ENCODE data around the gene RAET1E.
"Not testable (repeated sequence)": the region's sequence is repeated elsewhere in the genome, so short reads cannot be mapped to it uniquely, and the experiment has no call there.

RAET1E gene

DNA sequence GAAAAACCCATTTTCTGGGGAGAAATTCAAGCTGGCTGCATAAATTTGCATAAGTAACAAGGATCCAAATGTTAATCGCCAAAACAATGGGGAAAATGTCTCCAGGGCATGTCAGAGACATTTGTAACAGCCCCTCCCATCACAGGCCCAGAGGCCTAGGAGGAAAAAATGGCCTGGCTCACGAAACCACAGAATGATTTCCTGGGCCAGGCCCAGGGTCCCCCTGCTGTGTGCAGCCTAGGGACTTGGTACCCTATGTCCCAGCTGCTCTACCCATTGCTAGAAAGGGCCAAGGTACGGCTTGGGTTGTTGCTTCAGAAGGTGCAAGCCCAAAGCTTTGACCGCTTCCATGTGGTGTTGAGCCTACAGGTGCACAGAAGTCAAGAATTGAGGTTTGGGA lies 10.6 kb upstream of the RAET1E start:
- DNase-seq = not testable (repeated sequence)

DNA sequence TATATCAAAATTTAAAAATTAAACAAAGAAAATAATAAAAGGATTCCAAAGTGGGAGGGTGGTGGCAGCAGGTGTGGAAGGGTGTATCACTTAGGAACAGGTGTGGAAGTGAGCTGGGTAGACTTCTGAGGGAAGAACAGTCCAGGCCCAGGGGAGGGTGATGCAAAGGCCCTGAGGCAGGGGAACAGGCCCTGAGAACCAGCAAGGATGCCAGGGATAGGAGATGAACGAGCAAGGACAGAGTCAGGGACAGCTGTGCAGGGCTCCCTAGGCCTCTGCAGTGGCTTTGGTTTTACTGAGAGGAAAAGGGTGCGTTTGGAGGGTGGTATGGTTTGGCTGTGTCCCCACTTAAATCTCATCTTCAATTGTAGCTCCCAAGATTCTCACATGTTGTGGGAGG lies 9.4 kb upstream of the RAET1E start:
- DNase-seq = no peak

DNA sequence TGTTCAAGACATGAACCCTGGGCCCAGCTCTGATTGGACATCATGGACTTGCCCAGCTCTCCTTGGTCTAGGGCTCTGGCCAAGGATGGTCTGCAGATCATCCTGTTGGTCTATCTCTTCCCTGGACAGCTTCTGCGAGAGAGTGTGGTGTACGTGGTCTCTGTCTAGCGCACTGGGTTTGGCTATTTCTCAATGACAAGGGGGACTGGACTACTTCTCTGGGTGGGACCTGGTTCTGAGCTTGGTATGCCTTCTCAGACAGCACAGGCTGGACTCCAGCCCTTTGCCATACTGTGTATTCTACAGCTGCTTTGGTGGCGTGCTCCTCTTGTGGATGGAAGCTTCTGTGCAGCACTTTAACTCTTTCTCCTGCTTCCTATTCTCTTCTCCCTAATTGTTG lies 8.5 kb upstream of the RAET1E start:
- no peak for DNase-seq

DNA sequence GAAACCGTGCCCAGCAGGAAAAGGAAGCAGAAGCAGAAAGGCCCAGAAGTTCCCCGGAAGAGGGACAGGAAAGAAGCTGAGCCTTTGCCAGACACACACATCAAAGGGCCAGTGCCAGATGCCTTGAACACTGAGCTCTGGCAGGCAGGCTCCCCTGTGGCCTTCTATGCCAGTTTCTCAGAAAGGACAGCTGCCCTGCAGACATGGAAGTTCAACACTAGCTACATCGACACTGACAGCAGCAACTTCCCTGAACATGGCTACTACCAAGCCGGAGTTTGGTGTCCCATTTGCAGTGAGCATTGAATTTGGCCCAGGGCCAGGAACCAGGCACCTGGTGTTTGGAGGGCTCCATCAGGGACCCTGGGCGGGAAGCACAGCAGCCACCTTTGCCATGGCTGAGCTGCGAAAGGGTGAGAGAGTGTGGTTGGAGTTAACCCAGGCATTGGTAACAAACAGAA lies 8.0 kb upstream of the RAET1E start:
- no peak for DNase-seq

DNA sequence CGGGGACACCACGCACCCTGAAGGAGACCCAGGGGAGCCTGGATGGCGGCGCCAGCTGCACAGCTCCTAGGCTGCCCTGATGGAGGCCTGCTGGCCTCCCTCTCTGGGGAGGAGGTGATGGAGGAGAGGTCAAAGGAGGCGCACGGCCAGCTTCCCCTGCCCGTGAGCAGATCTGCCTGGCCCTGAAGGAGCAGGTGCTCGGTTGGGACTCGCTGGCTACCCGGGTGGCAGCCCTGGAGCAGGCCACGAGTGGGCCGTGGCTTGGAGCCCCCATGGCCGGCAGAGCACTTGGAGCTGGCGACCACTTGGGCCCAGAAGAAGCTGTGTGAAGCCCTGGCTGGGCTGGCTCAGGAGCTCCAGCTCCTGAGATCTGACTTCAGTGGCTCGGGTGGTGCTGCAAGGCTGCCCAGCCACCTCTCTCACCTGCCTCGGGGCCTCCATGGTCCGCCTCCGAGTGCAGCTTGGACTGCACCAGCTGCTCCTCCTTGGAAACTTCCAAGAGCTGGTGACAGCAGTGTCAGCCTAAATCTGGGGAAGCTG lies 7.5 kb upstream of the RAET1E start:
- no peak for DNase-seq

DNA sequence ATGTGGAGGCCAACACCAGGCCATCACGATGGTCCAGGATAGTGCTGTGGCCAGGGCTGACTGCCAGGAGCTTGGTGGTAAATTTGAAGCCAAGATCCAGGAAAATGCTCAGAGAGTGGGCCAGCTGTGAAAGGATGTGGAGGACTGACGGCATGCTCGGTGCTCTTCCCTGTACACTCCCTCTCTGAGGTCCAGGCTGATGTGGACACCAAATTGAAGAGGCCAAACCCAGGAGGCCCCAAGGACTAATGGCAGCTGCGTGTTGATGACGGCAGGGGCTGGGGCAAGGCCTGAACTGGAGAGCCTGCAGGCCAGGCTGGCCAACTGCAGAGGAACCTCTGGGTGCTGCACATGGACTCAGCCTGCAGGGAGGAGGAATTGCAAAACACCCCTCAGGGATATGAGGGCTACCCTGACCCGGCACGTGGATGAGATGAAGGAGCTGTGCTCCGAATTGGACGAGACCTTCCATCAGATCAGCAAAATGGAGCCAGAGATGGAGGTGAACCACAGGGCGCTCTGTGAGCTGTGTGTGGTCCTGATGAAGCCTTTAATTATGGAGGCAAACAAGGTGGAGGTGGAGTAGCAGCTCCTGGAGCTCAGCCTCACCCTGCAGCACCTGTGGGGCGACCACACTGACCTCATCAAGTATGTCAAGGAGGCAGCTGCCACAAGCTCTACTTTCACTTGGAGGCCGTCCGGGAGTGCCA lies 6.9 kb upstream of the RAET1E start:
- no peak for DNase-seq

DNA sequence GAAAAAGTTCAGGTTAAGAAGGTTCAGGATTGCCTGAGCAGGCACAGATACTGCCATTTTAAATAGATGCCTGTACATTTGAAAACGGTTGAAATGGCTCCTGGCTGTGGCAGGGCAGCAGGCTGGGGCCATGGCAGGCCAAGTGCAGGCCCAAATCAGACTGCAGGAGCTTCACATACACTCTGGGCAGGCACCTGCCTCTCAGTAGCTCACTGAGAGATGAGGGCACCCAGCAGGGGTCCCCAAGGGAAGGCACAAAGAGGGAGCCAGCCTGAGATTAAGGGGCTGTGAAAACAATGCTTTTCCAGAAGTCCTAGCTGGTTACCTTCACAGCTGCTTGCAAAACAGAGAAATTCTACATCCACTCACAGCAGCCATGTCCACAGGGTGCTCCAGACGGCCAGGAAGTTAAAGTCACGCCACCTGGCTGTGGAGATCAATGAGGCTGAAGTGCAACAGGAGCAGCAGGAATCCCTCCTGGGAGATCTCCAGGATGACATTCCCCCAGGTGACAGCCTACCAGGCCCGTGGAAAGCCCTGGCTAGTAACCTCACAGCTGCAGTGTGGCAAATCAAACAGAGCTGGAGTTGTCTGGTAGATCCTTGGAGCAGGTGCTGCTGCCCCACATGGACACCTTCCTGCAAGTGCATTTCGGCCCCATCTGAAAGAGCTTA lies 6.2 kb upstream of the RAET1E start:
- DNase-seq = peak; percentile 13

DNA sequence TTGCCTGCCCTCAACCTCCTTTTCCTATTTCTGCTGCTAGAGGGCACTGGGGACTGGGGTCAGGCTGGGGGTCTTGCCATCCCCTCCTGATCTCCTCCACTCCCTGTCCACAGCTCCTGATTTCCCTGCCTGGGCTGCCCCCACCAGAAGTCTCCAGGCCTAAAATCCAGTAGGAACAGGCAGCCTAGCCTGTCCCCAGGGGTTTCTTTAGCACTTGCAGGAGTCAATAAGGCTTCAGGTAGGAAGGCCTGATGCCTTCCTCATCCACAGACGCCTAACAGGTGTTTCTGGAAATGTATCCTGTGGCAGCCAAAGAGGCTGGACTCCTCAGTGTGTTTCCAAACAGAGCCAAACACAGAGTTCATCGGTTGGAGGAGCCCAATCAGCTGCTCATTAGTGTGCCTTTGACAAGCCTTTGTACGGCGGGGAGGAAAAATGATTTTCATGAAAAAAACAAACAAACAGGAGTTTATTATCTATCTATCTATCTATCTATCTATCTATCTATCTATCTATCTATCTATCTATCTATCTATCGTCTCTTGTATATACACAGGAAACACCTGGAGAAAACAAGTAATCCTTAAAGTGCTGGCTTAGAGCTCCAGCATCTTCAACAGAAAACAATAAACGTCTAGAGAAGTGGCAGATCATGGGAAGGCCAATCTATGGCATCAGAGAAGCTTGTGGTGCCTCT lies 3.7 kb upstream of the RAET1E start:
- no peak for DNase-seq

DNA sequence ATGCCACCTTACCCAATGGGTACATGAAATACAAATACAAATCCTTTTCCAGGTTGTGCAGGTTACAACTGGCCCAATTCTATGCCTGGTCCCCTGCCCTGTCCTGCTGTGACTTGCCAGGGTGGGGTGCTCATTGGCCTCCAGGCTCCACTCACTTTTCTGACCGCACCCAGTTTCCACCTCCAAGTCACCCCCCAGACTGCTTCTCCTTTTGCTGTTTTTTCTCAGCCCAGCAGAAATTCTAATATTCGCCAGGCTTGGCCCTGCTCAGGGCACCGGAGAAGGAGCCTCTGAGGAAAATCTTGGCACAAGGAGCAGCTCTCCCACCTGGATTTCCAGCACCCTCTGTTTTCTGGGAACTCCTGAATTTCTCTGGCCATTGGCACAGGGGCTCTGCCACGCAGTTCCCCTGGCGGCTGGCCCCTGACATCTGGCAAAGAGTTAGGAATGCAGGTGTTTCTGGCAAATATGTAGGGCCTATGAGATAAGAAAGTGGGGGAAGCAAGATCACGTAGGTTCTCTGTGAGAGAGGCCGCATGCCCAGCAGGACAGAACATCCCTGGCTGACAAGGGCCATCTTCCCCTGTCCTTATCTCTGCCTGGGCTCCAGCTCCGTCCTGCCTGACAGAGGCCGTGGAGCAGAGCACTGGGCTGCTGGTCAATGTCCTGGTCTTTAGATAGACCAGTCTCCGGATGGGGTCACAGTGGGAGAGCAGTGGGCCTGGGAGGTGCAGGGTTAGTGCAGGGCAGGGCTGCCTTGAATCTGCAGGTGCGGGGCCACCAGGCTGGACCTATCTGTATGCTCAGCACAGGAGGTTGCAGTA lies 2.9 kb upstream of the RAET1E start:
- no peak for DNase-seq

DNA sequence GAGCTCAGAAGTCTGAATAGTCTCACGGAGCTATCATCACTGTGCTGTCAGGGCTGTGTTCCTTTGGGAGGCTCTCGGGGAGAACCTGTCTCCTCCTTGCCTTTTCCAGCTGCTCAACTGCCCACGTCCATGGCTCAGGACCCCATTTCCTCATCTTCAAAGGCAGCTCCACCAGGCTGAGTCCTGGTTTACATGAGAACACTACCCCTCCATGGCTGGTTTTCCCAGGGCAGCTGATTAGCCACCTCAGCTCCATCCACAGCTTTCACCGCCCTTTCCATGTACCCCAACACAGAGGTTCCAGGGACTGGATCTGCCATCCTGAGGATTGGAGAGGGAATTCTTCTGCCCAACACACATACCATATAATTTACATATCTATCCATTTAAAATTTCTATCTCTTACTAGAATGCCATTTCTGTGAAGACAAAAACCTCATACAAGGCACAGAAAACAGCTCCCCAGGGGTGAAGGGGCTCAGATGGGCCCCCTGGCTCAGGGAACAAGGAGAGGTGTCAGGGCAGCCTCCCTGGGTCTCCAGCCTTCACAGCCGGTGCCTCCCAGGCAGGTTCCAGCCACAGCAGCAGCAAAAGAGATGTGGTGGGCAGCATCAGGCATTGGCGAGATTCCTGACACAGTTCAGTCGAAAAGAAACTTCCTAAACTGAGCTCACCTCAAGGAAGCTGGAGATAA lies 2.2 kb upstream of the RAET1E start:
- DNase-seq = no peak

DNA sequence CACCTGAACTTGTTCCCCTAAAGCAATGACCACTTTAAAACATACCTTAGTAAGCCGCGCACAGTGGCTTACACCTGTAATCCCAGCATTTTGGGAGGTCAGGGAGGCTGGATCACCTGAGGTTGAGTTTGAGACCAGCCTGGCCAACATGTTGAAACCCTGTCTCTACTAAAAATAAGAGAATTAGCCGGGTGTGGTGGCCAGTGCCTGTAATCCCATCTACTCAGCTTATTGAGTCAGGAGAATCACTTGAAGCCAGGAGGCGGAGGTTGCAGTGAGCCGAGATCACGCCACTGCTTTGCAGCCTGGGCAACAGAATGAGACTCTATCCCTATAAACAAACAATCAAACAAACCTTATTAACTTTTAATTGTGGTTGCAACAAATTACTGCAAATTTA lies 1.6 kb upstream of the RAET1E start:
- no peak for DNase-seq

DNA sequence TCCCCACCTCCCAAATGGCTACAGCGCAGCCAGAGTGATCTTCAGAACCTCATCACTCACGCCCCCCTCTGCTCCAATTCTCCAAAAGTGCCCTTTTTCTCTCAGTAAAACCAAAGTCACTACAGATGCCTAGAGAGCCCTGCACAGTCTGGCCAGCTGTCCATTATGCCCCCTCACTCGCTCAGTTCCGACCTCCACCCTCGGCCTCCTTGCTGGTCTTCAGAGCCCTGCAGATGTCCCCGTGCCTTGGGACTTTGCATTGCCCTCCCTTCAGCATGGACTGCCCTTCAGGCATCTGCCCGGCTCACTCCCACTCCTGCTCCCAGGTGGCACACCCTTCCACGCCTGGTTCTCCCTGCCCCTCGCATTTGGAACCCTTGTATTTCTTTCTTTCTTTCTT lies 1.1 kb upstream of the RAET1E start:
- no peak for DNase-seq

DNA sequence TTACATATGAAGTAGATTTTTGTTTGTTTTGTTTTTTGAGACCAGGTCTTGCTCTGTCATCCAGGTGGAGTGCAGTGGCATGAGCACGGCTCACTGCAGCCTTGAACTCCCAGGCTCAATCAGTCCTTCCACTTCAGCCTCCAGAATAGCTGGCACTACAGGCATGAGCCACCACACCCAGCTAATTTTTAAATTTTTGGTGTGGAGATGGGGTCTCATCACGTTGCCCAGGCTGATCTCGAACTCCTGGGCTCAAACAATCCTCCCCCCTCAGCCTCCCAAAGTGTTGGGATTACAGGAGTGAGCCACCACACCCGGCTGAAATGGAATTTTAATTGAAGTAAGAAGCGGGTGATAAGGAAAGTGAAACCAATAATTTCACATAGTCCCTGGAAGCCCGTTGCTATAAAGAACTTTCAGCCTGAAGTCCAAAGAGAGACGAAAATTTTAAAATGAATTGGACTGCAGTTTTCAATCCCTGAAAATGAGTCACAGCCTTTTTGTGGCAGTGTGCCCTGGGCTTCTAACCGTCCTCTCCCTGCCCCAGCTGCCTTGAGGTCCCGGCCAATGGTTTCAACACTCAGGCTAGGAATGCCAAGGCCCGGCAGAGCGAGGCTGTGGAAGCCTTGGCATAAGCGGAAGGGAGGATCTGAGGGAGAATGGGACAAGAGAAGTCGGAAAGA lies 757 bp downstream of the RAET1E start:
- no peak for DNase-seq

DNA sequence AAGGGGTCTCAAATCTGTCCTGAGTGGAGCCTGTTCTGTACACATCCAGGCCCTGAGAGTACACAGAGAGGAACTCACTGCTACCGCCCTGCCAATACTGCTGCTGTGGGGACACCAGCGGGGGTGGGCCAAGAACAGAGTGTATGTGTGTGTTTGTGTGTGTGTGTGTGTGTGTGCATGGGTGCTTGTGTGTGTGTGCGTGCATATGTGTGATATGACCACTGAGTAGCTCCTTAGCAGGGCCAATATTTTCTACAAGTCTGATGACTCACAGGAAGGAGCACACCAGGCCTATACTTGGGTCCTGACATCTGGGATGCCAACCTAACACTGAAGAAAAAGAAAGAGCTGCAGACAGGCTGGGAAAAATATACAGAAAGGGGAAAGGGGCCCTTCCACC lies 1.4 kb downstream of the RAET1E start:
- no peak for DNase-seq

DNA sequence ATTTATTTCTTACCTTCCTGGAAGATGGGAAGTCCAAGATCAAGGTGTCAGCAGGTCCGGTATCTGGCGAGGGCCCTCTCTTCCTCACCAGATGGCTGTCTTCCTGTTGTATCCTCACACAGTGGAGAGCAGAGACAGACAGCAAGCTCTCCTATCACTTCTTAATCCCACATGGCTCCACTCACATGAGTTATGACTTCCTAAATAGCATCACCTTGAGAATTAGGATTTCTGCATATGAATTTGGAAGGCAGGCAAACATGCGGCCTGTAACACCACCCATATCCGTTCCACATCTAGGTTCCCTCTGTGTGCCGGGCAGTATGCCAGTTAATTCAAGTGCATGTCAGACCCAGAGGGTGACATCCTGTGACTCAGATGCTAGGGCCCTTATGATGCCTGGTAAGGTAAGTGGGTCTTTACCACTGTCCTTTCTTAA lies 2.1 kb downstream of the RAET1E start:
- peak; percentile 7 for DNase-seq

DNA sequence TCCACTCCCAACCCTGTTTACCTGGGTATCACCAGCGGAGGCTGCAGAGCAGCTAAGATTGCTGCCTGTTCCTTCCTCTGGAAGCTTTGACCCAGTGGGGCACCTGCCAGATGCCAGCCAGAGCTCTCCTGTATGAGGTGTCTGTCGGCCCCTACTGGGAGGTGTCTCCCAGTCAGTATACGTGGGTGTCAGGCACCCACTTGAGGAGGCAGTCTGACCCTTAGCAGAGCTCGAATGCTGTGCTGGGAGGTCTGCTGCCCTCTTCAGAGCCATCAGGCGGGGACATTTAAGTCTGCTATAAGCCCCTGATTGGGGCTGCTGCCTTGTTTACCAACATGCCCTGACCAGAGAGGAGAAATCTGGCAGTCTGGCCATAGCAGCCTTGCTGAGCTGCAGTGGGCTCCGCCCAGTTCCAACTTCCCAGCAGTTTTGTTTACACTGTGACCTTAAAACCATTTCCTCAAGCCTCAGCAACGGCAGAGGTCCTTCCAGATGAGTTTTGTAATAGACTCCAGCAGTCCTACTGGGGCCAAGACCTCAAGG lies 2.8 kb downstream of the RAET1E start:
- DNase-seq = no peak

DNA sequence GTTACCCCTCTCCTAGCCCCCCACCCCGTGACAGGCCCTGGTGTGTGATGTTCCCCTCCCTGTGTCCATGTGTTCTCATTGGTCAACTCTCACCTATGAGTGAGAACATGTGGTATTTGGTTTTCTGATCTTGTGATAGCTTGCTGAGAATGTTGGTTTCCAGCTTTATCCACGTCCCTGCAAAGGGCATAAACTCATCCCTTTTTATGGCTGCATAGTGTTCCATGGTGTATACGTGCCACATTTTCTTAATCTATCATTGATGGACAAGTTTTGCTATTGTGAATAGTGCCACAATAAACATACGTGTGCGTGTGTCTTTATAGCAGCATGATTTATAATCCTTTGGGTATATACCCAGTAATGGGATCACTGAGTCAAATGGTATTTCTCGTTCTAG lies 6.0 kb downstream of the RAET1E start:
- not testable (repeated sequence) for DNase-seq

DNA sequence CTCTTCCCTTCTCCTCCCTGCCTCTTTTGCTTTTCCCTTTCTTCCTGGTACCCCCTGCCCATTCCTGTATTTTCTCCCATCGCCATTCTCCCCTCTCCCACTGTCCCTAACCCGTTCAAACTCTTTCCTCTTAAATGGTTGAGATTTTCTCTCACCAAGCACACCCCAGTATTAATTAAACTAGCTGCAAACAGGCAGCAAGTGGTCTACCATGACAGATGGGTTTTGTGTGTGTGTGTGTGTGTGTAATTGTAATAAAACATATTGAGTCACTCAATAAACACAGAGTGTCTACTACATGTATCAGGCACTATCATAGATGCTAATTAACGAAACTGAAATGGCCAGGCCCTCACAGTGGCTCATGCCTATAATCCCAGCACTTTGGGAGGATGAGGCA lies 6.7 kb downstream of the RAET1E start:
- DNase-seq = no peak

DNA sequence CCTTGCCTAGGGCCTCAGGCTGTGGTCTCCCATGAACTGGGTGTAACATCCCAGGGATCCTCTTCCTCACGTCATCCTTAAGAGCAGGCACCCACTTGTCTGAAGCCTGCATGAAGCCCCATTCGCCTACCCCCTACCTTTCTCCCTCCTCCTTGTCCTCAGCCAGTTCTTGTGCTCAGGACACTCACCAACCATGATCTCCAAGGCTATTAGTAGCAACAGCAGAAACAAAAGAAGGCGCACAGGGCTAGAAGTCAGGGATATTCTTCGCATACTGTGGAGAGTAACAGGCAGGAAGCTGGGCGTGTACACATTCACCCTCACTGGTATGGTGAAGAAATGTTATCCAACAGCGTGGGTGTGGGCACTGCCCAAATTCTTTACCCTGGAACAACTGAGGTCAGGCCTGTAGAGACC lies 7.3 kb downstream of the RAET1E start:
- no peak for DNase-seq

DNA sequence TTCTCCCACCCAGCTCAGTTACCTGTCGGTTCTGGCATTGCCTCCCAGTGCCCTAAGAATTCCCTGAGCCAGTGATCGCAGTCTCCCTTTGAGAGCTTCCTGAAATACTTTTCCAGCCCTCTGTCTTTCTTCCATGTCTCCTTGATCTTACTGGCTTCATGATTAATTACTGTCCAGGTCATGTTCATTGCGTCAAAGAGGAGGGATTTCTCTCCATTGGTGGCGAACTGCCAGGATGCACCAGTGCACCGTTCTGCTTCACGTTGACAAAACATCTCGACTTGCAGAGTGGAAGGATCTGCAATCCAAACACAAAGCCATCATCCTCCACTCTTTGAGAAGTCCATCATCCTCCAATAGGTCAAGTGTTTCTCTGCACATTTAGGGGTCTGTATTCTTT lies 8.6 kb downstream of the RAET1E start:
- no peak for DNase-seq

DNA sequence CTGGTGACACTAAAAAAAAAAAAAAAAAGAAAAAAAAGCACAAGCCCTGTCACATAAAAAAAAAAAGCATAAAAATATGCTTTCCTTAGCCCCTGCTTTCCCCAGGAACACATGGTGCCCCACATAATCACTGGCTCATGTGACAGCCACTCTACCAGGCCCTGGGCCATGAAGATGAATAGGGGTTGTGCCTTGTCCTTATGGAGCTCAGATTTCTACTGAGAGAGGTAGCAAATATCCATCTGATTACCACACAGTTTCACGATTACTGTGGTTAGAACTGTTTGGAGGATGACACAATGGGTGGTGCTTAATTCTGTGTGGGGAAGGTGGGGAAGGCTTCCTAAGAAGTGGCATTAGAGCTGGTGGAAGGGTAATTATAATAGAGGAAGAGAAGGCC lies 9.3 kb downstream of the RAET1E start:
- no peak for DNase-seq
